Caco-2 (cell line): ENCODE measurements around the gene RTP2. TPM values are rescaled to one million over a fixed set of nuclear protein-coding genes. Genes with fewer than 3 reads are reported as not detected.
A peak's percentile ranks its signal among the peaks of the same experiment; 100 is the strongest.

Experiments used
- Bru-seq: library from RNA; stranded (reverse); fragments of 400-500 nt; gene quantifications from one replicate; lab custom pipeline; 2021; lab: Mats Ljungman, UMichigan
- BruChase-seq, 2 experiments: library from RNA; stranded (reverse); fragments of 400-500 nt; gene quantifications; one replicate each; lab custom pipeline; 2021; lab: Mats Ljungman, UMichigan
- BruUV-seq: library from RNA; stranded (reverse); fragments of 400-500 nt; replicated peaks from 2 replicates; lab custom pipeline; 2021; lab: Mats Ljungman, UMichigan
- CTCF ChIA-PET: fragments of 300-600 bp; sonication (Branson Sonifier 250); formaldehyde crosslinking; loops from one replicate; lab custom pipeline; 2022; ENCODE audit warnings: antibody characterized with exemption; lab: Charles Lee
- POLR2A ChIA-PET: fragments of 300-600 bp; sonication (Branson Sonifier 250); formaldehyde crosslinking; loops from one replicate; lab custom pipeline; 2022; ENCODE audit warnings: antibody characterized with exemption; lab: Charles Lee
- DNase-seq, 2 experiments: peaks; one replicate each; pipeline versions ENCODE4 v3.0.0 to v3.0.0-alpha.2; 2020 to 2022
- H3K27me3 ChIP-seq: replicated peaks from 2 replicates; pipeline ENCODE4 v1.6.0; 2011; ENCODE audit warnings: low read length; ENCODE audit not compliant: control insufficient read depth, insufficient read depth
- H3K36me3 ChIP-seq: 2 replicates; pipeline ENCODE4 v1.5.1; 2011; ENCODE audit warnings: low read length; ENCODE audit not compliant: control insufficient read depth, insufficient read depth
- H3K4me1 ChIP-seq: fragments of 250-450 bp; sonication (Bioruptor Pico); 2 replicates; pipeline ENCODE4 v1.5.1; 2020; ENCODE audit warnings: mild to moderate bottlenecking
- H3K4me3 ChIP-seq: 2 replicates; pipeline ENCODE4 v1.5.1; 2011; ENCODE audit warnings: low read depth, mild to moderate bottlenecking, control low read depth, low read length
- H3K9me3 ChIP-seq: fragments of 250-450 bp; sonication (Bioruptor Pico); 2 replicates; pipeline ENCODE4 v1.5.1; 2020; ENCODE audit warnings: mild to moderate bottlenecking, moderate library complexity
- H3K27ac Mint-ChIP-seq: one replicate; pipeline ENCODE4 v1.8.0; 2022; ENCODE audit warnings: mixed read lengths; ENCODE audit not compliant: unreplicated experiment
- H3K27me3 Mint-ChIP-seq: one replicate; pipeline ENCODE4 v1.8.0; 2022; ENCODE audit warnings: mixed read lengths; ENCODE audit not compliant: insufficient read depth, unreplicated experiment
- H3K36me3 Mint-ChIP-seq: one replicate; pipeline ENCODE4 v1.8.0; 2022; ENCODE audit warnings: mild to moderate bottlenecking, mixed read lengths; ENCODE audit not compliant: insufficient read depth, unreplicated experiment
- H3K4me1 Mint-ChIP-seq: one replicate; pipeline ENCODE4 v1.8.0; 2022; ENCODE audit warnings: low read depth, mixed read lengths; ENCODE audit not compliant: unreplicated experiment
- H3K4me3 Mint-ChIP-seq: one replicate; pipeline ENCODE4 v1.8.0; 2022; ENCODE audit warnings: mild to moderate bottlenecking, moderate library complexity, mixed read lengths; ENCODE audit not compliant: unreplicated experiment
- H3K9me3 Mint-ChIP-seq: one replicate; pipeline ENCODE4 v1.8.0; 2022; ENCODE audit warnings: mixed read lengths; ENCODE audit not compliant: unreplicated experiment
- CTCF ChIP-seq, 2 experiments: fragments of 200-600 bp in 1 of 2; IDR thresholded peaks; 1 replicate in 1 of 2; 2 replicates in 1 of 2; pipeline versions ENCODE4 v1.5.1 to v1.8.0; 2011 to 2022; ENCODE audit warnings: antibody characterized with exemption in 1 of 2, control low read depth in 1 of 2, inconsistent platforms in 1 of 2, low read depth in 1 of 2, low read length in 1 of 2, mild to moderate bottlenecking in 1 of 2, moderate library complexity in 1 of 2; ENCODE audit not compliant: insufficient read depth in 1 of 2, severe bottlenecking in 1 of 2, unreplicated experiment in 1 of 2
- intact Hi-C: fragments of 100-400 bp; cut with micrococcal nuclease; formaldehyde crosslinking; loops from one replicate; pipeline ENCODE4 v1.10.0; 2022; ENCODE audit not compliant: unreplicated experiment
- long read RNA-seq: library from polyadenylated mRNA; stranded (forward); transcript quantifications from one replicate; pipeline ENCODE4 v2.0.0, GENCODE V29; 2022
- total RNA-seq: library from RNA; stranded (reverse); gene quantifications from 2 replicates; pipeline ENCODE4 v1.2.3, GENCODE V29; 2022

Gene RTP2, protein sequence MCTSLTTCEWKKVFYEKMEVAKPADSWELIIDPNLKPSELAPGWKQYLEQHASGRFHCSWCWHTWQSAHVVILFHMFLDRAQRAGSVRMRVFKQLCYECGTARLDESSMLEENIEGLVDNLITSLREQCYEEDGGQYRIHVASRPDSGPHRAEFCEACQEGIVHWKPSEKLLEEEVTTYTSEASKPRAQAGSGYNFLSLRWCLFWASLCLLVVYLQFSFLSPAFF
- total RNA-seq: not detected in 2 replicates
- not detected for Bru-seq, nascent RNA
- not detected for BruChase-seq, experiment 1, labeled RNA remaining after a 2-hour chase
- BruChase-seq, experiment 2, labeled RNA remaining after a 6-hour chase: not detected
- long read RNA-seq: 0 reads

- Histone ChIP-seq H3K27me3 (no peaks in the 10 kb centered on the region), H3K4me3 (no peak within 1 kb of the TSS), H3K36me3 (no peaks in the 10 kb centered on the region), H3K9me3 (no peaks in the 10 kb centered on the region), H3K4me1 (peaks cover 5% of the 10 kb centered on the region; the same call in 1 of the 2 replicates)
- Mint-ChIP-seq H3K36me3 (no peaks in the 10 kb centered on the region), H3K9me3 (no peaks in the 10 kb centered on the region), H3K27me3 (no peaks in the 10 kb centered on the region), H3K27ac (no peak within 1 kb of the TSS), H3K4me1 (no peaks in the 10 kb centered on the region), H3K4me3 (no peak within 1 kb of the TSS)
- ChIA-PET CTCF (interaction anchor here (1.6 kb wide), 1 partner anchor 23 kb away, joined by 4 read pairs; no protein-coding TSS in a partner anchor), POLR2A (no interaction called here)
- no TSS peak for BruUV-seq
- TF ChIP-seq CTCF (IDR thresholded peaks at IDR 0.05; ENCODE audit: insufficient read depth in 1 of 2, low read depth in 1 of 2, low read length in 1 of 2, severe bottlenecking in 1 of 2, unreplicated experiment in 1 of 2): no peak
- DNase-seq: no peak
- intact Hi-C loops: no loop called here
Measured at GRCh38 chr3:187702507-187703033, at the start of gene RTP2. RTP2 (minus strand) TSS chr3:187702557; CDS start chr3:187702128, 429 bp downstream.

GRCh38 chr3:187750513-187751123 lies 48.3 kb upstream of the RTP2 start:
- intact Hi-C loops: loop anchor here (1.0 to 5.0 kb wide), 5 partner anchors 42 to 286 kb away; no protein-coding TSS in a partner anchor
- H3K36me3 ChIP-seq: no peaks in the 10 kb centered on the region
- no TSS peak for BruUV-seq
- DNase-seq: peak; percentile 48 to 55
- Mint-ChIP-seq H3K4me3 (peak overlapping the region; percentile 70), H3K9me3 (no peaks in the 10 kb centered on the region), H3K36me3 (peaks cover 16% of the 10 kb centered on the region), H3K4me1 (peaks cover 25% of the 10 kb centered on the region), H3K27ac (peak overlapping the region; percentile 49), H3K27me3 (no peaks in the 10 kb centered on the region)
- POLR2A ChIA-PET: interaction anchor here (0.9 to 1.2 kb wide), 3 partner anchors 10 to 404 kb away, joined by 3 read pairs; no protein-coding TSS in a partner anchor
- H3K4me1 ChIP-seq: peaks cover 44% of the 10 kb centered on the region
- H3K27me3 ChIP-seq: no peaks in the 10 kb centered on the region
- no peaks in the 10 kb centered on the region for H3K9me3 ChIP-seq
- H3K4me3 ChIP-seq: peak overlapping the region; percentile 37
- no peak for TF ChIP-seq CTCF (IDR thresholded peaks at IDR 0.05; ENCODE audit: insufficient read depth in 1 of 2, low read depth in 1 of 2, low read length in 1 of 2, severe bottlenecking in 1 of 2, unreplicated experiment in 1 of 2)
- CTCF ChIA-PET: interaction anchor here (0.6 to 1.7 kb wide), 7 partner anchors 10 to 532 kb away, joined by 3 to 13 read pairs (median 3); no protein-coding TSS in a partner anchor

DNA sequence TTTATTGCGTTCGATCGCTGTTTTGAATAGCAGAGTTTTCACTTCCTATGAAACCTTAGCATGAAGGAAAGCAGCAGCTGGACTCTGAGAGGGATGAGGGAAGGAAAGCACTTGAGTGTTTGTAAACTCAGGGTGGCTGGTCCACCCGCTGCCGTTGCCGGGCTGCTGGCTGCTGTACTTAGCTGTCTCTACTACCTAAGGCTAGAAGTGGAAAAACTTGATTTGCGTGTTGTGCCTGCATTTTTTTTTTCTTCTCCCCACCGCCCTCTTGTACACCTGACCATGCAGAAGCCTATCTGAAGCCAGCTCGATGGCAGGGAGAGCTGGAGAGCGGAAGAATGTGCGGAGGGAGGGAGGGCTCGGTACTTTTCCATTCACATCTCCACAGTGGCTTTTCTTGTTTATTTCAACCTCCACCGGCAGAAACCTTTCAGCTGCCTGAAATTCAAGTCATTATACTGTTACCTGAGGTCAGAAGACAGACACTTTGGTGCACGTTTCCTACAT lies 47.7 kb upstream of the RTP2 start:
- Histone ChIP-seq H3K36me3 (no peaks in the 10 kb centered on the region), H3K4me1 (peaks cover 44% of the 10 kb centered on the region), H3K9me3 (no peaks in the 10 kb centered on the region), H3K27me3 (no peaks in the 10 kb centered on the region), H3K4me3 (peak overlapping the region; percentile 37)
- H3K9me3 Mint-ChIP-seq: no peaks in the 10 kb centered on the region
- no TSS peak for BruUV-seq
- peak; percentile 92 to 94 for DNase-seq
- ChIA-PET POLR2A (interaction anchor here (0.8 to 1.2 kb wide), 4 partner anchors 10 to 405 kb away, joined by 3 read pairs; no protein-coding TSS in a partner anchor), CTCF (interaction anchor here (0.6 to 1.7 kb wide), 7 partner anchors 10 to 533 kb away, joined by 3 to 13 read pairs (median 3); no protein-coding TSS in a partner anchor)
- H3K27ac Mint-ChIP-seq: peak overlapping the region; percentile 49
- H3K4me1 Mint-ChIP-seq: peaks cover 25% of the 10 kb centered on the region
- peak overlapping the region; percentile 70 for H3K4me3 Mint-ChIP-seq
- H3K27me3 Mint-ChIP-seq: no peaks in the 10 kb centered on the region
- intact Hi-C loops: loop anchor here (1.0 to 5.0 kb wide), 5 partner anchors 42 to 286 kb away; no protein-coding TSS in a partner anchor
- H3K36me3 Mint-ChIP-seq: peaks cover 22% of the 10 kb centered on the region
- TF ChIP-seq CTCF (IDR thresholded peaks at IDR 0.05; ENCODE audit: insufficient read depth in 1 of 2, low read depth in 1 of 2, low read length in 1 of 2, severe bottlenecking in 1 of 2, unreplicated experiment in 1 of 2): no peak
